Measurements from ENCODE around the gene GP1BA.

- TF ChIP-seq, protein P1, sequence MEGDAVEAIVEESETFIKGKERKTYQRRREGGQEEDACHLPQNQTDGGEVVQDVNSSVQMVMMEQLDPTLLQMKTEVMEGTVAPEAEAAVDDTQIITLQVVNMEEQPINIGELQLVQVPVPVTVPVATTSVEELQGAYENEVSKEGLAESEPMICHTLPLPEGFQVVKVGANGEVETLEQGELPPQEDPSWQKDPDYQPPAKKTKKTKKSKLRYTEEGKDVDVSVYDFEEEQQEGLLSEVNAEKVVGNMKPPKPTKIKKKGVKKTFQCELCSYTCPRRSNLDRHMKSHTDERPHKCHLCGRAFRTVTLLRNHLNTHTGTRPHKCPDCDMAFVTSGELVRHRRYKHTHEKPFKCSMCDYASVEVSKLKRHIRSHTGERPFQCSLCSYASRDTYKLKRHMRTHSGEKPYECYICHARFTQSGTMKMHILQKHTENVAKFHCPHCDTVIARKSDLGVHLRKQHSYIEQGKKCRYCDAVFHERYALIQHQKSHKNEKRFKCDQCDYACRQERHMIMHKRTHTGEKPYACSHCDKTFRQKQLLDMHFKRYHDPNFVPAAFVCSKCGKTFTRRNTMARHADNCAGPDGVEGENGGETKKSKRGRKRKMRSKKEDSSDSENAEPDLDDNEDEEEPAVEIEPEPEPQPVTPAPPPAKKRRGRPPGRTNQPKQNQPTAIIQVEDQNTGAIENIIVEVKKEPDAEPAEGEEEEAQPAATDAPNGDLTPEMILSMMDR (conservative IDR thresholded peaks at IDR 0.05; ENCODE audit: low read depth in 2 of 2) = no peak
- TF ChIP-seq EZH2 (IDR thresholded peaks at IDR 0.05; ENCODE audit: low read depth, unreplicated experiment) (no peak), POLR2AphosphoS5 (IDR thresholded peaks at IDR 0.05; ENCODE audit: low read depth) (no peak), EZH2phosphoT487 (IDR thresholded peaks at IDR 0.05; ENCODE audit: unreplicated experiment) (no peak)
- TF ChIP-seq, protein P2, sequence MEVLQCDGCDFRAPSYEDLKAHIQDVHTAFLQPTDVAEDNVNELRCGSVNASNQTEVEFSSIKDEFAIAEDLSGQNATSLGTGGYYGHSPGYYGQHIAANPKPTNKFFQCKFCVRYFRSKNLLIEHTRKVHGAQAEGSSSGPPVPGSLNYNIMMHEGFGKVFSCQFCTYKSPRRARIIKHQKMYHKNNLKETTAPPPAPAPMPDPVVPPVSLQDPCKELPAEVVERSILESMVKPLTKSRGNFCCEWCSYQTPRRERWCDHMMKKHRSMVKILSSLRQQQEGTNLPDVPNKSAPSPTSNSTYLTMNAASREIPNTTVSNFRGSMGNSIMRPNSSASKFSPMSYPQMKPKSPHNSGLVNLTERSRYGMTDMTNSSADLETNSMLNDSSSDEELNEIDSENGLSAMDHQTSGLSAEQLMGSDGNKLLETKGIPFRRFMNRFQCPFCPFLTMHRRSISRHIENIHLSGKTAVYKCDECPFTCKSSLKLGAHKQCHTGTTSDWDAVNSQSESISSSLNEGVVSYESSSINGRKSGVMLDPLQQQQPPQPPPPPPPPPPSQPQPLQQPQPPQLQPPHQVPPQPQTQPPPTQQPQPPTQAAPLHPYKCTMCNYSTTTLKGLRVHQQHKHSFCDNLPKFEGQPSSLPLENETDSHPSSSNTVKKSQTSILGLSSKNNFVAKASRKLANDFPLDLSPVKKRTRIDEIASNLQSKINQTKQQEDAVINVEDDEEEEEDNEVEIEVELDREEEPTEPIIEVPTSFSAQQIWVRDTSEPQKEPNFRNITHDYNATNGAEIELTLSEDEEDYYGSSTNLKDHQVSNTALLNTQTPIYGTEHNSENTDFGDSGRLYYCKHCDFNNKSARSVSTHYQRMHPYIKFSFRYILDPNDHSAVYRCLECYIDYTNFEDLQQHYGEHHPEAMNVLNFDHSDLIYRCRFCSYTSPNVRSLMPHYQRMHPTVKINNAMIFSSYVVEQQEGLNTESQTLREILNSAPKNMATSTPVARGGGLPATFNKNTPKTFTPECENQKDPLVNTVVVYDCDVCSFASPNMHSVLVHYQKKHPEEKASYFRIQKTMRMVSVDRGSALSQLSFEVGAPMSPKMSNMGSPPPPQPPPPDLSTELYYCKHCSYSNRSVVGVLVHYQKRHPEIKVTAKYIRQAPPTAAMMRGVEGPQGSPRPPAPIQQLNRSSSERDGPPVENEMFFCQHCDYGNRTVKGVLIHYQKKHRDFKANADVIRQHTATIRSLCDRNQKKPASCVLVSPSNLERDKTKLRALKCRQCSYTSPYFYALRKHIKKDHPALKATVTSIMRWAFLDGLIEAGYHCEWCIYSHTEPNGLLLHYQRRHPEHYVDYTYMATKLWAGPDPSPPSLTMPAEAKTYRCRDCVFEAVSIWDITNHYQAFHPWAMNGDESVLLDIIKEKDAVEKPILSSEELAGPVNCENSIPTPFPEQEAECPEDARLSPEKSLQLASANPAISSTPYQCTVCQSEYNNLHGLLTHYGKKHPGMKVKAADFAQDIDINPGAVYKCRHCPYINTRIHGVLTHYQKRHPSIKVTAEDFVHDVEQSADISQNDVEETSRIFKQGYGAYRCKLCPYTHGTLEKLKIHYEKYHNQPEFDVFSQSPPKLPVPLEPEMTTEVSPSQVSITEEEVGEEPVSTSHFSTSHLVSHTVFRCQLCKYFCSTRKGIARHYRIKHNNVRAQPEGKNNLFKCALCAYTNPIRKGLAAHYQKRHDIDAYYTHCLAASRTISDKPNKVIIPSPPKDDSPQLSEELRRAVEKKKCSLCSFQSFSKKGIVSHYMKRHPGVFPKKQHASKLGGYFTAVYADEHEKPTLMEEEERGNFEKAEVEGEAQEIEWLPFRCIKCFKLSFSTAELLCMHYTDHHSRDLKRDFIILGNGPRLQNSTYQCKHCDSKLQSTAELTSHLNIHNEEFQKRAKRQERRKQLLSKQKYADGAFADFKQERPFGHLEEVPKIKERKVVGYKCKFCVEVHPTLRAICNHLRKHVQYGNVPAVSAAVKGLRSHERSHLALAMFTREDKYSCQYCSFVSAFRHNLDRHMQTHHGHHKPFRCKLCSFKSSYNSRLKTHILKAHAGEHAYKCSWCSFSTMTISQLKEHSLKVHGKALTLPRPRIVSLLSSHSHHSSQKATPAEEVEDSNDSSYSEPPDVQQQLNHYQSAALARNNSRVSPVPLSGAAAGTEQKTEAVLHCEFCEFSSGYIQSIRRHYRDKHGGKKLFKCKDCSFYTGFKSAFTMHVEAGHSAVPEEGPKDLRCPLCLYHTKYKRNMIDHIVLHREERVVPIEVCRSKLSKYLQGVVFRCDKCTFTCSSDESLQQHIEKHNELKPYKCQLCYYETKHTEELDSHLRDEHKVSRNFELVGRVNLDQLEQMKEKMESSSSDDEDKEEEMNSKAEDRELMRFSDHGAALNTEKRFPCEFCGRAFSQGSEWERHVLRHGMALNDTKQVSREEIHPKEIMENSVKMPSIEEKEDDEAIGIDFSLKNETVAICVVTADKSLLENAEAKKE (CRISPR knock-in tag; IDR thresholded peaks at IDR 0.05) = no peak
Observed at GRCh38 chr17:4982305-4982704, 50.2 kb downstream of the GP1BA start.
